CD4-positive, alpha-beta T cell treated with Interleukin-2 at 100 ng/mL for 4 hours (primary cell): Measurements from ENCODE around the gene KAT2B.
"Not testable (repeated sequence)": the region's sequence is repeated elsewhere in the genome, so short reads cannot be mapped to it uniquely, and the experiment has no call there.

Source experiments
- DNase-seq: peaks from one replicate; pipeline ENCODE4 v3.0.0-alpha.2; 2020; ENCODE audit warnings: low spot score

Gene KAT2B

GRCh38 chr3:20039765-20040547, at the start of gene KAT2B:
Gene KAT2B, plus strand, starts transcription at chr3:20040446. Its CDS starts 32 bp downstream, at chr3:20040478.
- peak; percentile 82 for DNase-seq

DNA sequence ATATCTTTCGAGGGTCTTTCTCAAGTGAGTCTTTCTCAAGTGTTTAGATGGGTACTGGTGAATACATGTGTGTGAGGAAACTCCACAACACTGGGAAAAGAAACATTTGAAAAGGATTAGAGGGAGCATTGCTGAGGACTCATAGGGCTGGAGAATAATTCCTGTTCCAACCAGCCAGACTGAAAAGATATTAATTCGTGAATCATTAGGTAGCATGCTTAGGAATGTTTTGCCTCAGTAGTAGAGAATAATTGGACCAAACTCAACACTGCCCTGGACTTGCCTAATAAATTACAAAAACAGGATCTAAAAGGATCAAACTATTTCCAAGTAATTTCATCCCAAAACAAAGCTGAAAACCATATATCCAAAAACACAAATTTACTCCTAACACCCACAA, 45.5 kb upstream of the KAT2B start:
- DNase-seq, result no peak

DNA sequence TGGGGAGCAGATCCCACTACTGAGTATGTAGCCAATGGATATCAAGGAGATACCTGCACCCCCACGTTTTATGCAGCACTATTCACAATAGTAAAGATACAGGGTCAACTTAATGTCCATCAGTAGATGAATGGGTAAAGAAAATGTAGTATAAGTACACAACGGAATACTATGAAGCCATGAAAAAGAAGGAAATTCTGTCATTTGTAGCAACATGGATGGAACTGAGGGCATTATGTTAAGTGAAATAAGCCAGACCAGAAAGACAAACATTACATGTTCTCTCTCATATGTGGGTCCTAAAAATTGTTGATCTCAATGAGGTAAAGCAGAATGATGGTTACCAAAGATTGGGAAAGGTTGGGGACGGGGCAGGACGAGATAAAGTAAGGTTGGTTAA, 42.7 kb upstream of the KAT2B start:
- no peak for DNase-seq

- no peak for DNase-seq
Observed at GRCh38 chr3:20001932-20002331, 38.3 kb upstream of the KAT2B start.

- DNase-seq, result no peak
Observed at GRCh38 chr3:20007960-20008359, 32.3 kb upstream of the KAT2B start.

DNA sequence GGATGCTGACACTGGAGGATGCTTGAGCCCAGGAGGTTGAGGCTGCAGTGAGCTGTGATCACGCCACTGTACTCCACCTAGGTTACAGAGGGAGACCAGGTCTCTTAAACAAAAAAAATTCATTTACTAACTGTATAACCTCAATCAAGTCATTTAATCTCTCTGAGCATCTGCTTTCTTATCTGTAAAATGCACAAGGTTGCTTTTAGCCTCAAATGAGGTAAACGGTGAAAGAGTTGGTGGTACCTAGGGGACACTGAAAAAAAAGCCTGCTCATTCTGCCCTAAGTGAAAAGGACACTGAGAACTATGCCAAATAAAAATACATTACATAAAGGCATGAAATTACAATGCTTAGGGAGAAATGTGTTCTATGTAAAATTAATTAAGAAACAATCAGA, 31.6 kb upstream of the KAT2B start:
- no peak for DNase-seq

- no peak for DNase-seq
Observed at GRCh38 chr3:20012164-20012563, 28.1 kb upstream of the KAT2B start, which contains the start of gene PP2D1. Gene PP2D1, minus strand, starts transcription at chr3:20012264. Its CDS starts 192 bp downstream, at chr3:20012072.

DNA sequence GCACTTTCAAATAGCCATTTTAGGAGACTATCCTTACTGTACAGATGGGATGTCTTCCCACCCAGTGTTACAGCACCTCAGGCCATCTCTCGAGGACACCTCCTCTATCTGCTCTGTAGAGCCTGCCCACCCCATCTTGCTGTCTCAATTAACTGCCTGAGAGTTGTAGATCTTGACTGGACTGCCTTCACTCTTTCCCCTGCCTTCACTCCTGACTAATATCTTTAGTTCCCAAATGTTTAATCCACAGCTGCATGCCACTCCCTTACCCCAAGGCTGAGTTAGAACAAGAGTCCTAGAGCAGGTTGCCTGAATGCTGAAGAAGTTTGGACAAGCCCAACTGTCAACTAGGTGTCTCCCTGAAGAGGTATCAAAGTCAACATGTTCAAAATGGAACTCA, 26.9 kb upstream of the KAT2B start:
- no peak for DNase-seq

- no peak for DNase-seq
Observed at GRCh38 chr3:20015525-20015924, 24.7 kb upstream of the KAT2B start.

- DNase-seq, result not testable (repeated sequence)
Observed at GRCh38 chr3:20016076-20016475, 24.2 kb upstream of the KAT2B start.

DNA sequence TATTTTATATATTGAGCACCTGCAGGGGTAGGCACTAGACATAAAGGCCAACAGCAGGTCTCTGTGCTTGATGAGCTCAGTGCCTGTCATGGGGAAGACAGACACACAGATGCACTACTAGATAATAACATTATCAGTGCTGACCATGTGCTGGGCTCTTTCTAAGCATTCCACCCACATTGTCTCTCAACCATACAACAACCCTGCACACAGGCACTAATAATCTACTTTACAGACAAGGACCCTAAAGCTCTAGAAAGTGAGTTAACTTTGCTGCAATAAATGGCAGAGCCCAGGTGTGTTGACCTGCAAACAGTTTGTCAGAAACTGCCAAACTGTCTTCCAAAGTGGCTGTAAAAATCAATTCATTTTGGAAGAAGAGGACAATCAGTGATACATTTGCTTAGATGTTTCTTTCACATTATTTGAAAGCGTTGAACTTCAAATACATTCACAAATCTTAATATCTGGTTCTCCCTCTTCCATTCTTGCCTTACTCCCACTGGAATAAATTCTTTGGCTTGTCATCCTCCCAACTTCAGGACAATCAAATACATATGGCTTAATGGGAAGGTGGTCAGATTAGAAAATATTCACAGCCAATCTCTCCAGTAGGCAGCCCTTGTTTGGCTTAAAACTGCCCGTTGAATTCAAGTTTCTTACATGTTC, 17.2 kb upstream of the KAT2B start:
- no peak for DNase-seq

GRCh38 chr3:20023623-20024405, 16.4 kb upstream of the KAT2B start:
- no peak for DNase-seq

GRCh38 chr3:20027136-20027535, 13.1 kb upstream of the KAT2B start:
- DNase-seq, result no peak

DNA sequence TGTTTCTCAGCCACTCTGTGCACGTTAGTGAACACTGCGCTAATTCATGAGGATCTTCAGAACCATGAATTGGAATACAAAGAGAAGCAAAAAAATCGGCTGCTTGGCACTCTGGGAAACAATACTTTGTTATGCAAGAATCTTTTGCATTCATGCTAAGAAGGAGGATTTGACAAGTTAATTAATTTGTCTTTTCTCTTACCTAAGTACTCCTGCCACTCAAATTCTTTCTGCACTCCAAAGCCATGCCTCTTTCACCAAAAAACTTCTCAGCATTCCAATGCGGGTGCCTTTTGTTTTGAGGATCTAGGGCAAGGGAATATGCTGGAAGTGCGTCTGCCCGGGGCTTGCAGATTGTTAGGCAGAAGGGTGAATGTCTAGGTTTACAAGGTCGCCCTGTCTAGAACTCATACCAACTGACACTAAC, 11.3 kb upstream of the KAT2B start:
- no peak for DNase-seq

GRCh38 chr3:20031939-20032338, 8.3 kb upstream of the KAT2B start:
- DNase-seq, result not testable (repeated sequence)

- no peak for DNase-seq
Observed at GRCh38 chr3:20035019-20035418, 5.2 kb upstream of the KAT2B start.

- no peak for DNase-seq
Observed at GRCh38 chr3:20037255-20037996, 2.8 kb upstream of the KAT2B start.

DNA sequence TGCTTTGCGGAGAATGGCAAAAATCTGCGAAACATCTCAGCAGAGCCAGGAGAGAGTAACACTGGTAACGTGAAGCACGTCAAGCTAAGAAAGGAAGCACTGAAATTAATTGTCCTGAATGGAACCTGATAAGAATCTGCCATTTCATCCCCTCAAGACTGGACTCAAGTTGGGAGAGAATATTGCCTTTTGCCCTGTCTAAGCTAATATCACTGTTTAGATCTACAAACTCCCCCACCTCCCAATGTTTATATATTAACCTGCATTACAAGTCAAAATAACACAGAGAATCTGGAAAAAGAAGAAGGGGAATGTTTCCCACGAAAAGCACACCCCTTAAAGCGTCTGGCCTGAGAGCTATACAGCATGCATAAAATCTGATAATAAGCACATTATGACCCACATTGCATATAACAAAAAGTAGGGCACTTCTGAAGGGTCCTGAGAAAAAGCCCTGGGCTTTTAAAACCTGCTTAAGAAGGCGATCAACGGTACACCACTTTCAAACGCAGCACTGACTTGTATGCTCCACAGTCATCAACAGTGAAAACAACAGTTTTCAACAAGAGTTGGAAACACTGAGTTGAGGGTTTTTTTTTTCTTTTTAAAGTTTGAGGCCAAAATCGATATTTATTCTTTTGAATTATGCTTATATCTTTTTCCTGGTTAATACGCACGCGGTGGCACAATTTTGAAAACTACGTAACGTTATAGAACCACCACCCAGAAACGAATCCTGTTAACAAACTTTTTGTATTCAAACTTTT, 1.4 kb upstream of the KAT2B start:
- DNase-seq, result no peak

DNA sequence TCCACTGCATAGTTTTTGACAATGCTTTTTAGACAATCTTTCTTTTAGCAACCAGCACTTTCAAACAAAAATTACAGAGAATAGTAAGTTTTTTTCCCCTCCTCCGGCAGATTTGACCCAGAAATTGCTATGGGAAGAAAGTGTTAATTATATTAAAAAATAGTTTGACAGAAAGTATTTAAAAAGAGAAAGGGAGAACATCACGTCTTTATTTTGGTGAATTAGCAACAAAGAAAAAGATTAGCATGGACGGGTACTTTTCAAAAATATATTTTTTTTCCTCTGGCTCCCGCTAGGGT, 831 bp upstream of the KAT2B start:
- no peak for DNase-seq

DNA sequence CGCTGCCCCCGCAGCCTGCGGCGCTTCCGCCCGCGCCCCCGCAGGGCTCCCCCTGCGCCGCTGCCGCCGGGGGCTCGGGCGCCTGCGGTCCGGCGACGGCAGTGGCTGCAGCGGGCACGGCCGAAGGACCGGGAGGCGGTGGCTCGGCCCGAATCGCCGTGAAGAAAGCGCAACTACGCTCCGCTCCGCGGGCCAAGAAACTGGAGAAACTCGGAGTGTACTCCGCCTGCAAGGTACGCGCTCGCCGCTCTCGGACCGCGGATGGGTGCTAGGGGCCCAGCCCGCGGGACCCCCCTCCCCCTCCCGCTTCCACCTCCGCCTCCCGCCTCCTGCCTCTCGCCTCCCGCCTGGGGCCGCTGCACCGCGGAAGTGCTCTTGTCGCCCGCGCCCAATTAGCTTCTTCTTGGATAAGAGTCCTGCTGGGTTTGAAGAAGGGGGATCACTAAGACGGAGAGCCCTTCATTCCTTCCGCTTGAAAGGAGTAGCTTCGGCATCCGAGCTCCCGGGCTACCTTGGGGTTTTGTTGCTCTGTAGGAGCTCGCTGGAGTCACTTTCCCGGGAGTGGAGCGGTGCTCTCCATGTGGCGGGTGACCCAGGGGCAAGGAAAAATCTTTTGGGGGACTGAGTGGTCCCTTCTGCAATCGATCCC, 426 bp downstream of the KAT2B start:
- DNase-seq, result peak; percentile 62
